ENCODE measurements around the gene PYM1.
"Not testable (repeated sequence)": the region's sequence is repeated elsewhere in the genome, so short reads cannot be mapped to it uniquely, and the experiment has no call there.

DNA sequence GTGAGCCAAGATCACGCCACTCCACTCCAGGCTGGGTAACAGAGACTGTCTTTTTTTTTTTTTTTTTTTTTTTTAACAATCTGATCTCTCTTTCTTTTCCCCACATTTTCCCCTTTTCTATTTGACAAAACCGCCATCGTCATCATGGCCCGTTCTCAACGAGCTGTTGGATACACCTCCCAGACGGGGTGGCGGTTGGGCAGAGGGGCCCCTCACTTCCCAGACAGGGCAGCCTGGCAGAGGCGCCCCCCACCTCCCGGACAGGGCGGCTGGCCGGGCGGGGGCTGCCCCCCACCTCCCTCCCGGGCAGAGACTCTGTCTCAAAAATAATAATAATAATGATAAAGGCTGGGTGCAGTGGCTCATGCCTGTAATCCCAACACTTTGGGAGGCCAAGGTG, 64.8 kb downstream of the PYM1 start:
- TF ChIP-seq POLR2A (IDR thresholded peaks at IDR 0.05) = not testable (repeated sequence)
- TF ChIP-seq, protein P1, sequence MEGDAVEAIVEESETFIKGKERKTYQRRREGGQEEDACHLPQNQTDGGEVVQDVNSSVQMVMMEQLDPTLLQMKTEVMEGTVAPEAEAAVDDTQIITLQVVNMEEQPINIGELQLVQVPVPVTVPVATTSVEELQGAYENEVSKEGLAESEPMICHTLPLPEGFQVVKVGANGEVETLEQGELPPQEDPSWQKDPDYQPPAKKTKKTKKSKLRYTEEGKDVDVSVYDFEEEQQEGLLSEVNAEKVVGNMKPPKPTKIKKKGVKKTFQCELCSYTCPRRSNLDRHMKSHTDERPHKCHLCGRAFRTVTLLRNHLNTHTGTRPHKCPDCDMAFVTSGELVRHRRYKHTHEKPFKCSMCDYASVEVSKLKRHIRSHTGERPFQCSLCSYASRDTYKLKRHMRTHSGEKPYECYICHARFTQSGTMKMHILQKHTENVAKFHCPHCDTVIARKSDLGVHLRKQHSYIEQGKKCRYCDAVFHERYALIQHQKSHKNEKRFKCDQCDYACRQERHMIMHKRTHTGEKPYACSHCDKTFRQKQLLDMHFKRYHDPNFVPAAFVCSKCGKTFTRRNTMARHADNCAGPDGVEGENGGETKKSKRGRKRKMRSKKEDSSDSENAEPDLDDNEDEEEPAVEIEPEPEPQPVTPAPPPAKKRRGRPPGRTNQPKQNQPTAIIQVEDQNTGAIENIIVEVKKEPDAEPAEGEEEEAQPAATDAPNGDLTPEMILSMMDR (IDR thresholded peaks at IDR 0.05) = not testable (repeated sequence)
